ENCODE measurements around the gene PTPN11.

DNA sequence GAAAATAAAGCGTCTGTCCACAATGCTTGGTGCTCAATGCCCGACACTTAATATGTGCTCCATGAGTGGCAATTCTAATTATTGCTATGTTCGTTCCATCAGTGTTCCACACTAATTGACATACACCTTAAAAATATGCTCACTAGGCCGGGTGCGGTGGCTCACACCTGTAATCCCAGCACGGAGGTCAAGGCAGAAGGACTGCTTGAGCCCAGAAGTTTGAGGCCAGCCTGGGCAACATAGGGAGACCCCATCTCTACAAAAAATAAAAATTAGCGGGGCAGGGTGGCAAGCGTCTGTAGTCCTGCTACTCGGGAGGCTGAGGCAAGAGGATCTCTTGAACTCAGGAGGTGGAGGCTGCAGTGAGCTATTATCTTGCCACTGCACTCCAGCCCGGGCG lies 35.9 kb upstream of the PTPN11 start:
- TF ChIP-seq, protein P1, sequence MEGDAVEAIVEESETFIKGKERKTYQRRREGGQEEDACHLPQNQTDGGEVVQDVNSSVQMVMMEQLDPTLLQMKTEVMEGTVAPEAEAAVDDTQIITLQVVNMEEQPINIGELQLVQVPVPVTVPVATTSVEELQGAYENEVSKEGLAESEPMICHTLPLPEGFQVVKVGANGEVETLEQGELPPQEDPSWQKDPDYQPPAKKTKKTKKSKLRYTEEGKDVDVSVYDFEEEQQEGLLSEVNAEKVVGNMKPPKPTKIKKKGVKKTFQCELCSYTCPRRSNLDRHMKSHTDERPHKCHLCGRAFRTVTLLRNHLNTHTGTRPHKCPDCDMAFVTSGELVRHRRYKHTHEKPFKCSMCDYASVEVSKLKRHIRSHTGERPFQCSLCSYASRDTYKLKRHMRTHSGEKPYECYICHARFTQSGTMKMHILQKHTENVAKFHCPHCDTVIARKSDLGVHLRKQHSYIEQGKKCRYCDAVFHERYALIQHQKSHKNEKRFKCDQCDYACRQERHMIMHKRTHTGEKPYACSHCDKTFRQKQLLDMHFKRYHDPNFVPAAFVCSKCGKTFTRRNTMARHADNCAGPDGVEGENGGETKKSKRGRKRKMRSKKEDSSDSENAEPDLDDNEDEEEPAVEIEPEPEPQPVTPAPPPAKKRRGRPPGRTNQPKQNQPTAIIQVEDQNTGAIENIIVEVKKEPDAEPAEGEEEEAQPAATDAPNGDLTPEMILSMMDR (IDR thresholded peaks at IDR 0.05), result no peak
- TF ChIP-seq POLR2A (IDR thresholded peaks at IDR 0.05), result no peak

All from adrenal gland (tissue), 5 donors.